ENCODE results near the gene NNMT.

NNMT gene

GRCh38 chr11:114289779-114290178 is 6.4 kb upstream of the NNMT start:
- no peak for TF ChIP-seq CTCF (IDR thresholded peaks at IDR 0.05; ENCODE audit: low read depth, low read length, missing control alignments)
- H3K4me3 ChIP-seq (ENCODE audit: low read depth, low read length), result no peak overlapping the region
- no peak for DNase-seq (ENCODE audit: low read depth)

GRCh38 chr11:114290503-114291235 is 5.5 kb upstream of the NNMT start:
- no peak overlapping the region for H3K4me3 ChIP-seq (ENCODE audit: low read depth, low read length)
- no peak for DNase-seq (ENCODE audit: low read depth)
- no peak for TF ChIP-seq CTCF (IDR thresholded peaks at IDR 0.05; ENCODE audit: low read depth, low read length, missing control alignments)

- no peak for DNase-seq (ENCODE audit: low read depth)
- H3K4me3 ChIP-seq (ENCODE audit: low read depth, low read length), result no peak overlapping the region
- TF ChIP-seq CTCF (IDR thresholded peaks at IDR 0.05; ENCODE audit: low read depth, low read length, missing control alignments), result no peak
These were observed 4.8 kb upstream of the NNMT start for GRCh38 chr11:114291381-114291780.

- no peak for TF ChIP-seq CTCF (IDR thresholded peaks at IDR 0.05; ENCODE audit: low read depth, low read length, missing control alignments)
- H3K4me3 ChIP-seq (ENCODE audit: low read depth, low read length), result no peak overlapping the region
- no peak for DNase-seq (ENCODE audit: low read depth)
These were observed 4.1 kb upstream of the NNMT start for GRCh38 chr11:114291842-114292680.

- TF ChIP-seq CTCF (IDR thresholded peaks at IDR 0.05; ENCODE audit: low read depth, low read length, missing control alignments), result no peak
- H3K4me3 ChIP-seq (ENCODE audit: low read depth, low read length), result no peak overlapping the region
- DNase-seq (ENCODE audit: low read depth), result no peak
These were observed 2.9 kb upstream of the NNMT start for GRCh38 chr11:114293201-114293711.

- no peak for TF ChIP-seq CTCF (IDR thresholded peaks at IDR 0.05; ENCODE audit: low read depth, low read length, missing control alignments)
- DNase-seq (ENCODE audit: low read depth), result no peak
- no peak overlapping the region for H3K4me3 ChIP-seq (ENCODE audit: low read depth, low read length)
These were observed 590 bp downstream of the NNMT start for GRCh38 chr11:114296605-114297372.
